ENCODE data around the gene PPP1R18. TPM values are rescaled to one million over a fixed set of nuclear protein-coding genes. Genes with fewer than 3 reads are reported as not detected.

The PPP1R18 gene
- total and polyA plus RNA-seq, 9 of the 15 experiments (the other 6 are each of a cell fraction or from before 2014, with no cell fraction given) = 12.0 to 99.2 (median 42.6) TPM

DNA sequence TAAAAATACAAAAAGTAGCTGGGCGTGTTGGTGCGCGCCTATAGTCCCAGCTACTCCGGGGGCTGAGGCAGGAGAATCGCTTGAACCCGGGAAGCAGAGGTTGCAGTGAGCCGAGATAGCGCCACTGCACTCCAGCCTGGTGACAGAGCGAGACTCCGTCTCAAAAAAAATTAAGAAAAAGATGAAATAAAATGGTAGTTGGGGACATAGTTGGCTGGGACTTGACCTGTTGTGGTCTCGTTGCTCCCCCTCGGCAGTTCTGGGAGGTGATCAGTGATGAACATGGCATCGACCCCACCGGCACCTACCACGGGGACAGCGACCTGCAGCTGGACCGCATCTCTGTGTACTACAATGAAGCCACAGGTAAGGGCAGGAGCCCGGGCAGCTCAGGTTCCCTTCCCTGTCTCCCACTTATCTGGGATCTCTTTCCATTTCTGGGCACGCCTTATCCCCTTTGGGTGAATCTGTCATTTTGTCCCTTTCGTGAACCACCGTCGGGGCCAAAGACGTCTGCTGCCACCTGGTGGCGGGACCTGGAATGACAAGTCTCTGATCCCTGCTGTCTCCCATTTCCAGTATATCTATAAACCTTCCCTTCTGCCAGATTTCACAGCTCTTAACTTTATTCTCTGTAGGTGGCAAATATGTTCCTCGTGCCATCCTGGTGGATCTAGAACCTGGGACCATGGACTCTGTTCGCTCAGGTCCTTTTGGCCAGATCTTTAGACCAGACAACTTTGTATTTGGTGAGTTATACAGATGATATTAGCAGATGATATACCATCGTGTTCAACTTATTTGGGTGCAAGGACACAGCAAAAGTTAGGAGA is 36.1 kb upstream of the PPP1R18 start (continued):
- TF ChIP-seq MAZ (CRISPR knock-in tag; conservative IDR thresholded peaks at IDR 0.05 in 1 of 2, IDR thresholded peaks at IDR 0.05 in 1 of 2) (peak; percentile 40 to 53; a peak in 2 of 4 replicates), ZNF696 (CRISPR knock-in tag; conservative IDR thresholded peaks at IDR 0.05) (no peak), HIVEP1 (CRISPR knock-in tag; IDR thresholded peaks at IDR 0.05) (no peak), ZNF507 (tag; conservative IDR thresholded peaks at IDR 0.05) (no peak), EZH2 (IDR thresholded peaks at IDR 0.05; ENCODE audit: borderline replicate concordance, low read depth, low read length) (no peak), BRCA1 (IDR thresholded peaks at IDR 0.05) (no peak), BRCA1 (CRISPR knock-in tag; IDR thresholded peaks at IDR 0.05) (0 out of 2 replicates have a peak, but pooled peaks have one; percentile 83), MED1 (CRISPR knock-in tag; IDR thresholded peaks at IDR 0.05; ENCODE audit: borderline replicate concordance) (no peak), MTA2 (IDR thresholded peaks at IDR 0.05; ENCODE audit: low read depth) (no peak), NR2C2 (CRISPR knock-in tag; IDR thresholded peaks at IDR 0.05) (0 out of 2 replicates have a peak, but pooled peaks have one; percentile 25), NR2C2 (tag; IDR thresholded peaks at IDR 0.05) (no peak), ZNF3 (CRISPR knock-in tag; IDR thresholded peaks at IDR 0.05) (no peak), PTTG1 (tag; IDR thresholded peaks at IDR 0.05; ENCODE audit: low read depth) (no peak)
- TF ChIP-seq, protein P1, sequence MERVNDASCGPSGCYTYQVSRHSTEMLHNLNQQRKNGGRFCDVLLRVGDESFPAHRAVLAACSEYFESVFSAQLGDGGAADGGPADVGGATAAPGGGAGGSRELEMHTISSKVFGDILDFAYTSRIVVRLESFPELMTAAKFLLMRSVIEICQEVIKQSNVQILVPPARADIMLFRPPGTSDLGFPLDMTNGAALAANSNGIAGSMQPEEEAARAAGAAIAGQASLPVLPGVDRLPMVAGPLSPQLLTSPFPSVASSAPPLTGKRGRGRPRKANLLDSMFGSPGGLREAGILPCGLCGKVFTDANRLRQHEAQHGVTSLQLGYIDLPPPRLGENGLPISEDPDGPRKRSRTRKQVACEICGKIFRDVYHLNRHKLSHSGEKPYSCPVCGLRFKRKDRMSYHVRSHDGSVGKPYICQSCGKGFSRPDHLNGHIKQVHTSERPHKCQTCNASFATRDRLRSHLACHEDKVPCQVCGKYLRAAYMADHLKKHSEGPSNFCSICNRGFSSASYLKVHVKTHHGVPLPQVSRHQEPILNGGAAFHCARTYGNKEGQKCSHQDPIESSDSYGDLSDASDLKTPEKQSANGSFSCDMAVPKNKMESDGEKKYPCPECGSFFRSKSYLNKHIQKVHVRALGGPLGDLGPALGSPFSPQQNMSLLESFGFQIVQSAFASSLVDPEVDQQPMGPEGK (CRISPR knock-in tag; IDR thresholded peaks at IDR 0.05; ENCODE audit: borderline replicate concordance) = no peak
- TF ChIP-seq, protein P2, sequence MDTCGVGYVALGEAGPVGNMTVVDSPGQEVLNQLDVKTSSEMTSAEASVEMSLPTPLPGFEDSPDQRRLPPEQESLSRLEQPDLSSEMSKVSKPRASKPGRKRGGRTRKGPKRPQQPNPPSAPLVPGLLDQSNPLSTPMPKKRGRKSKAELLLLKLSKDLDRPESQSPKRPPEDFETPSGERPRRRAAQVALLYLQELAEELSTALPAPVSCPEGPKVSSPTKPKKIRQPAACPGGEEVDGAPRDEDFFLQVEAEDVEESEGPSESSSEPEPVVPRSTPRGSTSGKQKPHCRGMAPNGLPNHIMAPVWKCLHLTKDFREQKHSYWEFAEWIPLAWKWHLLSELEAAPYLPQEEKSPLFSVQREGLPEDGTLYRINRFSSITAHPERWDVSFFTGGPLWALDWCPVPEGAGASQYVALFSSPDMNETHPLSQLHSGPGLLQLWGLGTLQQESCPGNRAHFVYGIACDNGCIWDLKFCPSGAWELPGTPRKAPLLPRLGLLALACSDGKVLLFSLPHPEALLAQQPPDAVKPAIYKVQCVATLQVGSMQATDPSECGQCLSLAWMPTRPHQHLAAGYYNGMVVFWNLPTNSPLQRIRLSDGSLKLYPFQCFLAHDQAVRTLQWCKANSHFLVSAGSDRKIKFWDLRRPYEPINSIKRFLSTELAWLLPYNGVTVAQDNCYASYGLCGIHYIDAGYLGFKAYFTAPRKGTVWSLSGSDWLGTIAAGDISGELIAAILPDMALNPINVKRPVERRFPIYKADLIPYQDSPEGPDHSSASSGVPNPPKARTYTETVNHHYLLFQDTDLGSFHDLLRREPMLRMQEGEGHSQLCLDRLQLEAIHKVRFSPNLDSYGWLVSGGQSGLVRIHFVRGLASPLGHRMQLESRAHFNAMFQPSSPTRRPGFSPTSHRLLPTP (IDR thresholded peaks at IDR 0.05; ENCODE audit: borderline replicate concordance, extremely low read depth, insufficient read length) = no peak
- TF ChIP-seq, protein P3, sequence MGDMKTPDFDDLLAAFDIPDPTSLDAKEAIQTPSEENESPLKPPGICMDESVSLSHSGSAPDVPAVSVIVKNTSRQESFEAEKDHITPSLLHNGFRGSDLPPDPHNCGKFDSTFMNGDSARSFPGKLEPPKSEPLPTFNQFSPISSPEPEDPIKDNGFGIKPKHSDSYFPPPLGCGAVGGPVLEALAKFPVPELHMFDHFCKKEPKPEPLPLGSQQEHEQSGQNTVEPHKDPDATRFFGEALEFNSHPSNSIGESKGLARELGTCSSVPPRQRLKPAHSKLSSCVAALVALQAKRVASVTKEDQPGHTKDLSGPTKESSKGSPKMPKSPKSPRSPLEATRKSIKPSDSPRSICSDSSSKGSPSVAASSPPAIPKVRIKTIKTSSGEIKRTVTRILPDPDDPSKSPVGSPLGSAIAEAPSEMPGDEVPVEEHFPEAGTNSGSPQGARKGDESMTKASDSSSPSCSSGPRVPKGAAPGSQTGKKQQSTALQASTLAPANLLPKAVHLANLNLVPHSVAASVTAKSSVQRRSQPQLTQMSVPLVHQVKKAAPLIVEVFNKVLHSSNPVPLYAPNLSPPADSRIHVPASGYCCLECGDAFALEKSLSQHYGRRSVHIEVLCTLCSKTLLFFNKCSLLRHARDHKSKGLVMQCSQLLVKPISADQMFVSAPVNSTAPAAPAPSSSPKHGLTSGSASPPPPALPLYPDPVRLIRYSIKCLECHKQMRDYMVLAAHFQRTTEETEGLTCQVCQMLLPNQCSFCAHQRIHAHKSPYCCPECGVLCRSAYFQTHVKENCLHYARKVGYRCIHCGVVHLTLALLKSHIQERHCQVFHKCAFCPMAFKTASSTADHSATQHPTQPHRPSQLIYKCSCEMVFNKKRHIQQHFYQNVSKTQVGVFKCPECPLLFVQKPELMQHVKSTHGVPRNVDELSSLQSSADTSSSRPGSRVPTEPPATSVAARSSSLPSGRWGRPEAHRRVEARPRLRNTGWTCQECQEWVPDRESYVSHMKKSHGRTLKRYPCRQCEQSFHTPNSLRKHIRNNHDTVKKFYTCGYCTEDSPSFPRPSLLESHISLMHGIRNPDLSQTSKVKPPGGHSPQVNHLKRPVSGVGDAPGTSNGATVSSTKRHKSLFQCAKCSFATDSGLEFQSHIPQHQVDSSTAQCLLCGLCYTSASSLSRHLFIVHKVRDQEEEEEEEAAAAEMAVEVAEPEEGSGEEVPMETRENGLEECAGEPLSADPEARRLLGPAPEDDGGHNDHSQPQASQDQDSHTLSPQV (IDR thresholded peaks at IDR 0.05) = peak; percentile 74
- TF ChIP-seq, protein P4, sequence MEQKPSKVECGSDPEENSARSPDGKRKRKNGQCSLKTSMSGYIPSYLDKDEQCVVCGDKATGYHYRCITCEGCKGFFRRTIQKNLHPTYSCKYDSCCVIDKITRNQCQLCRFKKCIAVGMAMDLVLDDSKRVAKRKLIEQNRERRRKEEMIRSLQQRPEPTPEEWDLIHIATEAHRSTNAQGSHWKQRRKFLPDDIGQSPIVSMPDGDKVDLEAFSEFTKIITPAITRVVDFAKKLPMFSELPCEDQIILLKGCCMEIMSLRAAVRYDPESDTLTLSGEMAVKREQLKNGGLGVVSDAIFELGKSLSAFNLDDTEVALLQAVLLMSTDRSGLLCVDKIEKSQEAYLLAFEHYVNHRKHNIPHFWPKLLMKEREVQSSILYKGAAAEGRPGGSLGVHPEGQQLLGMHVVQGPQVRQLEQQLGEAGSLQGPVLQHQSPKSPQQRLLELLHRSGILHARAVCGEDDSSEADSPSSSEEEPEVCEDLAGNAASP (IDR thresholded peaks at IDR 0.05) = no peak
